ENCODE measurements around the gene PRKCE. TPM values are rescaled to one million over a fixed set of nuclear protein-coding genes. Genes with fewer than 3 reads are reported as not detected.

Gene PRKCE
- total RNA-seq, 1 experiment from 2014 or later, result 1.3 TPM

- Histone ChIP-seq H3K9me3 (ENCODE audit: control insufficient read depth, low read depth, low read length) (no peaks in the 10 kb centered on the region), H2BK5ac (ENCODE audit: insufficient read length, low read length) (no peak overlapping the region), H3K23ac (ENCODE audit: insufficient read length, low read depth, low read length) (no peak overlapping the region), H3K14ac (ENCODE audit: insufficient read depth, low read length) (no peak overlapping the region), H2AK5ac (ENCODE audit: insufficient read length, low read length) (no peak overlapping the region), H2BK120ac (ENCODE audit: low read depth, low read length, poor library complexity, severe bottlenecking) (no peak overlapping the region), H3K4me1 (ENCODE audit: insufficient read depth, low read length) (peaks cover 5% of the 10 kb centered on the region; the same call in 1 of the 2 replicates), H4K5ac (ENCODE audit: insufficient read length, low read depth, low read length) (no peak overlapping the region), H3T11ph (ENCODE audit: low read length) (no peak overlapping the region), H3K4me2 (ENCODE audit: insufficient read depth, insufficient read length, low read length) (no peak overlapping the region), H3K79me1 (ENCODE audit: insufficient read depth, low read depth, low read length, poor library complexity, severe bottlenecking) (no peaks in the 10 kb centered on the region), H2BK20ac (ENCODE audit: low read depth, low read length, poor library complexity, severe bottlenecking) (no peak overlapping the region), H4K91ac (ENCODE audit: insufficient read length, low read depth, low read length) (no peak overlapping the region), H3K9ac (ENCODE audit: extremely low read depth, insufficient read length, low read length) (no peak overlapping the region), H2BK12ac (ENCODE audit: insufficient read length, low read depth, low read length) (no peak overlapping the region), H3K27me3 (ENCODE audit: insufficient read depth, low read length) (no peaks in the 10 kb centered on the region), H3K27ac (ENCODE audit: insufficient read length, low read depth, low read length) (no peak overlapping the region), H3K23me2 (ENCODE audit: insufficient read length, low read depth, low read length, poor library complexity, severe bottlenecking) (no peaks in the 10 kb centered on the region), H3K79me2 (ENCODE audit: insufficient read depth, low read length) (no peaks in the 10 kb centered on the region), H4K20me1 (ENCODE audit: control insufficient read depth, insufficient read depth, insufficient read length) (no peaks in the 10 kb centered on the region), H4K8ac (replicated peaks; ENCODE audit: insufficient read length, low read depth, low read length) (no peak overlapping the region), H3K18ac (ENCODE audit: insufficient read length, low read depth, low read length) (no peak overlapping the region), H3K56ac (ENCODE audit: insufficient read length, low read depth, low read length) (no peak overlapping the region), H2BK15ac (ENCODE audit: low read depth, low read length) (no peak overlapping the region), H2AFZ (ENCODE audit: low read length) (no peak overlapping the region), H3K4ac (ENCODE audit: low read depth, low read length) (no peak overlapping the region)
- DNase-seq, result no peak
- Mint-ChIP-seq H3K36me3 (ENCODE audit: insufficient read depth in 1 of 3, low read depth in 3 of 3) (no peaks in the 10 kb centered on the region; a peak in 2 of 7 replicates), H3K27ac (no peak overlapping the region), H3K27me3 (ENCODE audit: low read depth) (peaks cover 6% of the 10 kb centered on the region; the same call in 1 of the 2 replicates), H3K9me3 (peaks cover 0 to 9% of the 10 kb centered on the region in 2 experiments; a peak in 2 of 5 replicates), H3K4me1 (peaks cover 32 to 33% of the 10 kb centered on the region in 2 experiments), H3K4me3 (no peak overlapping the region)
- no CpG with 5 or more reads among the region's 3 CpGs for WGBS (ENCODE audit: extremely low coverage, insufficient read length, low lambda C conversion rate)
- no peak for TF ChIP-seq CTCF (conservative IDR thresholded peaks at IDR 0.05)
These were observed 575.5 kb downstream of the PRKCE start for GRCh38 chr2:46227022-46227421.
